Measurements from ENCODE around the gene HACD1.

The HACD1 gene, protein sequence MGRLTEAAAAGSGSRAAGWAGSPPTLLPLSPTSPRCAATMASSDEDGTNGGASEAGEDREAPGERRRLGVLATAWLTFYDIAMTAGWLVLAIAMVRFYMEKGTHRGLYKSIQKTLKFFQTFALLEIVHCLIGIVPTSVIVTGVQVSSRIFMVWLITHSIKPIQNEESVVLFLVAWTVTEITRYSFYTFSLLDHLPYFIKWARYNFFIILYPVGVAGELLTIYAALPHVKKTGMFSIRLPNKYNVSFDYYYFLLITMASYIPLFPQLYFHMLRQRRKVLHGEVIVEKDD

GRCh38 chr10:17617031-17617911 lies at the start of gene HACD1:
HACD1 (minus strand) TSS chr10:17617374; CDS start chr10:17617339, 35 bp downstream.
- DNase-seq (ENCODE audit: low read depth in 3 of 3) = peak; percentile 23 to 33 (median 25)

GRCh38 chr10:17665747-17666146 lies 48.6 kb upstream of the HACD1 start:
- DNase-seq (ENCODE audit: low read depth in 3 of 3) = no peak

DNA sequence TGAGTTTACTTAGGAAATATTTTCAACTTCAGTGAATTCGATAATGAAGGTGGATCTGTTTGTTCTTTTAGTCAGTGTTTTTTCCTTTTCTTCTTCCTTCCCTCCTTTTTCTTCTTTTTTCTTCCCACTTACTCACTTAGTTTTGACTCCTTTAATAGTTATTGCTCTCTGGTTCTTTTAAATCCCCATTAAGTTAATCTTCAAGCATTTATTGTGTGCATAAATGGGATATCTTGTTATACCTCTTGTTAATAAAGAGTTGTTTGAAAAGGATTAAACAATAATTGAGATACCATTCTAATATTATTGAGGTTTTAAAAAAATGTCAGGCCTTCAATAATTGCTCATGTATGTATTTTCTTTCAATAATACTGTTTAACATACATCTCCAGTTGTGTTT lies 46.3 kb upstream of the HACD1 start:
- DNase-seq (ENCODE audit: low read depth in 3 of 3) = no peak

- no peak for DNase-seq (ENCODE audit: low read depth in 3 of 3)
These were observed 45.3 kb upstream of the HACD1 start for GRCh38 chr10:17662193-17663138.

DNA sequence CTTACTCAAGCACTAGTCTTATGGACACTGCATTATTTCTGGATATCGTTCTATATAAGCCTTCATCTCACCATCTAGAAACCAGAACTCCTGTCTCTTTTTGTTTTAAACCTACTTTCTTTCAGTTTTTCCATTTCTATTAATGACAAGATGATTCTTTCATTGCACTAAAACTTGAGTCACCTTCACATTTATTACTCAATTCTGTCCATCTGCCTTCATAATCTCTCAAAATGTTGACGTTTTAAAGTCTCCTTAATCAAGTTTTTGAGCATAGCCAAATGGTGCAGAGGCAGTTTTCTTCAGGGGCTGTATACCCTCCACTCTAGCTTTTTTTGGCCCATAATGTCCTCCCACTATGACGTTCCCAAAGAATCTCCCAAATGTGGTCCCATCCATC lies 44.3 kb upstream of the HACD1 start:
- no peak for DNase-seq (ENCODE audit: low read depth in 3 of 3)

- DNase-seq (ENCODE audit: low read depth in 3 of 3) = no peak
These were observed 43.7 kb upstream of the HACD1 start for GRCh38 chr10:17660921-17661320.

DNA sequence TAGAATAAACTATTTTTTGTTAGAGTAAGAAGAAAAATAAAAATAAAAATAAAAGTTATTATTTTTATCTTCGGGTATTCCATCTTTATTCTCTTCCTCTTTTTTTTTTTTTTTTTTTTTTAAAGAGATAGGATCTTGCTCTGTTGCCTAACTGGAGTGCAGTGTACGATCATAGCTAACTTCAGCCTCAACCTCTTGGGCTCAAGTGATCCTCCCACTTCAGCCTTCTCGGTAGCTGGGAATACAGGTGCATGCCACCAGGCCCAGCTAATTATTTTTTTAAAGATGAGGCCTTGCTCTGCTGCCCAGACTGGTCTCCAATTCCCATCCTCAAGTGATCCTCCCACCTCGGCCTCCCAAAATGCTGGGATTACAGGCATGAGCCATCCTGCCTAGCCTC lies 42.2 kb upstream of the HACD1 start:
- no peak for DNase-seq (ENCODE audit: low read depth in 3 of 3)

- DNase-seq (ENCODE audit: low read depth in 3 of 3) = no peak
These were observed 39.9 kb upstream of the HACD1 start for GRCh38 chr10:17657103-17657500.

- no peak for DNase-seq (ENCODE audit: low read depth in 3 of 3)
These were observed 38.5 kb upstream of the HACD1 start for GRCh38 chr10:17655567-17656146.

DNA sequence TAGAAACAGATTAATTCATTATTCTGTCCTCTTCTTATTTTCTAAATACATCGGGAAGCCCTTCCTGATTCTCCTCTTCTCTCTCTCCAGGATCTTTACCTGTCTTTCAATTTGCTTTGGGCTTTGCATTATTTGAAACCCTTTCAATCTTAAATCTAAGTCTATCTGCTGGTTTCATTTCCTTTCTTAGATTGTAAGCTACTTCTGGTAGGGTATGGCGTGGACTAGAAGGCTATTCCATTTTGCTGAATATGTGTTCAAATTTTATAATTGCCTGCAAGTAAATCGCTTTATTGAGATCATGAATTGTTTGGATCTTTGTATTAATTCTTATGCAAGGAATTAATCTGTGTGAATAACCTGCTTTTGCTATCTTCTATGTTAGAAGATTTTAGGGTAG lies 37.8 kb upstream of the HACD1 start:
- DNase-seq (ENCODE audit: low read depth in 3 of 3) = no peak

DNA sequence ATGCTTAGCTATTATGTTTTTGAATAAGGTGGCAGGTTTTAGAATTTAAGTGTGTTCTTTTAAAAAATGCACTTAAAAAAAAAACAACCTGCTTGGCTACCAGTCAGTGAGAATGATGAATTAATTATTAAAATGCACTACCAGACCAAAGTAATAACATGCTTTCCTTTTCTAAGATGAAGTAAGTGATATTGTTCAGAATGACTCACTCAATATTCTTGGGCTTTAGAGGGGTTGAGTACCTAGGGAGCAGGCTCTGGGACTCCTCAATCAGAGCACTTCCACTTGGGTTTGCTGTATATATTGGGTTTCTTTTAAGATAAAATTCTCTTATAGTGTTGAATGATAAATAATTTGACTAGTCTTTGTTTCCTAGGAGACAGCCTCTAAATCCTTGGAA lies 35.4 kb upstream of the HACD1 start:
- DNase-seq (ENCODE audit: low read depth in 3 of 3) = no peak

DNA sequence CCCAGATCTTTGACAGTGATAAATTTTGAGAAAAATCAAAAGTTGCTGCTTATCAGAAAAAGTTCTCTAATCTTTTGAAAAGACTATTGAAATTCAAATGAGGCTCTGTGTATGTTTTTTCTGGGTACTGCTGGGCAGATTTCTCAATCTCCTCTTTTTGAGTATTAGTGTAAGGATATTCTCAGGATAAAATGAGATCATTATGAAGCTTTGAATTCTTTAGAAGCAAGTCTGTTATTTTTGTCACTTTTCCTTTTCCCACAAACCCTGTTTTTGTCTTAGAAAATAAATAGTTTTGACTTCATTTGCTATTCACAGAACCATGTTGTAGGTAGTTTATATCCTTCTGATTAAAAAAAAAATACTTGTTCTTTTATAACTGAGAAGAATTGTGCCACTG lies 34.7 kb upstream of the HACD1 start:
- no peak for DNase-seq (ENCODE audit: low read depth in 3 of 3)

DNA sequence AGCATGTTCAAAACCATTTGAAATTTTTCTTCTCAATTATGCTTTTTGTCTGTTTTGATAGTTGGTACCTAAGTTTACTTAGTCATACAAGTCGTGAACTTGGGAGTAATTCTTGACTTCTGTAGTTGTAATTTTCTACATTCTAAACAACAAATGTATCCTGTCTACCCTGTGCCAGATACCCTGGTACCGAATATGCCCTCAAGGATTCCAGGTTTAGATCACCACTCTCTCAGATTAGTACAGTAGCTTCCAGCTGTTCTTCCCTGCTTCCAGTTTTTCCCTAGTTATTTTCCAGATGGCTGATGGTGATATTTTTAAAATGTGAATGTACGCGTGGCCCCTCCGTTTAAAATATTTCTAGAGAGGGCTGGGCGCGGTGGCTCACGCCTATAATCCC lies 33.2 kb upstream of the HACD1 start:
- no peak for DNase-seq (ENCODE audit: low read depth in 3 of 3)

DNA sequence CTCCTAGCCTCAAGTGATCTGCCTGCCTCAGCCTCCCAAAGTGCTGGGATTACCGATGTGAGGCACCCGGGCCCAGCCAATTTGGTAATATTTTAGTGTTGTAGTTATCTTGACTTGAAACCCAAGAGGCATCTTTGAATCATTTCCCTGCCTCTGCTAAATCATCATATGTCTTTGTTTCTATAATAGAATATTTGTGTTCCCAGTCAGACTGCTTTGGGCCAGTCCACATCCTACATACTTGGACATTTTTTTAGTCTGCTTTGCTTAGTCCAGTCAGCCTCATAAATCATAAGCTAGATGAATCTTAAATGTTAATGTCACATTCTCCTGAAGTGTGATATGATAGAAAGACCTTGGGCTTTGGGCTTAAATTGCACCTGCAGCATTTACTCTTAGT lies 32.7 kb upstream of the HACD1 start:
- DNase-seq (ENCODE audit: low read depth in 3 of 3) = no peak

DNA sequence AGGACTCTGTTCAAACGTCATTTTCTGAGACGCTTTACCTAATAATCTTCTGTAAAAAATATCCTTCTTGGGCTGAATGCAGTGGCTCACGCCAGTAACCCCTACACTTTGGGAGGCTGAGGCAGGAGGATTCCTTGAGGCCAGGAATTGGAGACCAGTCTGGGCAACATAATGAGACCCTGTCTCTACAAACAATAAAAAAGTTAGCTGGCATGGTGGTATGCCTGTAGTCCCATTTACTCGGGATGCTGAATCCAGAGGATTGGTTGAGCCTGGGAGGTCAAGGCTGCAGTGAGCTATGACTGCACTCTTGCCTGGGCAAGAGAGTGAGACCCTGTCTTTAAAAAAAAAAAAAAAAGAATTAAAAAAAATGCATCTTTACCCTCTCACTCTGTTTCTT lies 31.9 kb upstream of the HACD1 start:
- no peak for DNase-seq (ENCODE audit: low read depth in 3 of 3)

DNA sequence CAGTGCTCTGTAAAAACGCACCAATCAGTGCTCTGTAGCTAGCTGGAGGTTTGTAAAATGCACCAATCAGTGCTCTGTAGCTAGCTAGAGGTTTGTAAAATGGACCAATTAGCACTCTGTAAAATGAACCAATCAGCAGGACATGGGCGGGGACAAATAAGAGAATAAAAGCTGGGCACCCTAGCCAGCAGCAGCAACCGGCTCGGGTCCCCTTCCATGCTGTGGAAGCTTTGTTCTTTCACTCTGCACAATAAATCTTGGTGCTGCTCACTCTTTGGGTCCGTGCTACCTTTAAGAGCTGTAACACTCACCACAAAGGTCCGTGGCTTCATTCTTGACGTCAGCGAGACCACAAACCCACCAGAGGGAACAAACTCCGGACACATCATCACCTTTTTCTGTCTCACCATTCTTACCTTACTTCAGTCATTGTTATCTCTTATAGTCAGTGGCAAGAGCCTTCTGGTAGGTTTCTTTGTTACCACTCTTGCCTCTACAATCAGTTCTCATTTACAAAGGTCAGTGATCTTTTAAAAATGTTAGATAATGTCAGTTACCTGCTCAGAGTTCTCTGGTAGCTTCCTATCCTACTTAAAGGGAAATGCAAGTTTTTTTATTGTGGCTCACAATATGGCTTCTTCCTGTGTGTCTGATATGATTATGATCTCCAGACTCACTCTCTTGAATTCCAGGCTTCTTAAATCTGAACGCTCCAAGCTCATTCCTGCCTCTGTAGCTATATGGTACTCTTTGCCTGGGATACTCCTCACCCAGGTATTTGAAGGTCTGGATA lies 31.3 kb upstream of the HACD1 start:
- peak in 2 of 3 donors; percentile 37 to 46 for DNase-seq (ENCODE audit: low read depth in 3 of 3)

GRCh38 chr10:17647326-17647725 lies 30.2 kb upstream of the HACD1 start:
- no peak for DNase-seq (ENCODE audit: low read depth in 3 of 3)

DNA sequence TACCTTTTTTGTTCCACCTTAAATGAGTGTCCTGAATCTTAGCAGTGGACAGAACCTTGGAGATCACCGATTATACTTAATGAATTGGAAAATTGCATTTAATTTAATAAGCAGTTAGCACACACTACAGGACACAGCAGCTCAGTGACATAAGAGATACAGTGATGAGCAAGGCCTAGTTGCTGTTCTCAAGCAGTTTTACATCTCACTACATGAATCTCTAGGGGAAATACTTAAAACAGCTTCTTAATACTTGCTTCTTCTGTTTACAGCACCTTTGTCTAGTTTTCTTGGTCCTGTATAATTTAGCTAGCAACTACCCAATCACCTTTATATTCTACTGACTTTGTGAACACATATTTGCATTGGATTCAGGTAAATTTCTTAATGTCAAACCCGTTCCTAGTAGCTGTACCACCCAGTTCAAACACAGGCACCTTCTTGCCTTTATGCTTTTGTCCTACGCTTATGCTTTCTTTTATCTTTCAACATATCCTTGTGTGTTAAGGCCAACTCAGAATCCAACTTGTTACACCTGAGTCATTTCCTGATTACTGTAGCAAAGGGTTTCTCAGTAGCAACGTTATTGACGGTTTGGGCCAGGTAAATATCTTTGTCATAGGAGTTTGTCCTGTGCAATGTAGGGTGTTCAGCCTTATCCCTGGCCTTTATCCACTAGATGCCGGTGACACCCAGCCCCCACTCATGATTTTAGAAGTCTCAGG lies 28.6 kb upstream of the HACD1 start:
- DNase-seq (ENCODE audit: low read depth in 3 of 3) = no peak

GRCh38 chr10:17644485-17644943 lies 27.3 kb upstream of the HACD1 start:
- DNase-seq (ENCODE audit: low read depth in 3 of 3) = no peak

All from stimulated activated CD4-positive, alpha-beta T cell treated with anti-CD3 and anti-CD28 coated beads, TNF-alpha, amount 100 ng/mL, for 48 hours (primary cell).